Mesenchymal stem cell (in vitro differentiated cells and primary cell): ENCODE data around the gene SUSD3.

Experiments
- DNase-seq: peaks from one replicate; pipeline ENCODE4 v3.0.0-alpha.2; 2013
- H2AFZ ChIP-seq: one replicate; pipeline ENCODE4 v1.6.1; 2013; ENCODE audit warnings: low read depth, mild to moderate bottlenecking, control low read depth, inconsistent platforms, low read length, moderate library complexity
- H2AK5ac ChIP-seq: 2 replicates; pipeline ENCODE4 v1.6.1; 2013; ENCODE audit warnings: low read length, moderate library complexity, mild to moderate bottlenecking, inconsistent platforms; ENCODE audit not compliant: severe bottlenecking
- H2BK120ac ChIP-seq: one replicate; pipeline ENCODE4 v1.6.1; 2013; ENCODE audit warnings: low read depth, mild to moderate bottlenecking, inconsistent platforms, low read length, moderate library complexity
- H2BK12ac ChIP-seq, 2 experiments: one replicate each; pipeline ENCODE4 v1.6.1; 2013; ENCODE audit warnings: inconsistent platforms in 2 of 2, low read length in 2 of 2, mild to moderate bottlenecking in 2 of 2, moderate library complexity in 2 of 2, control low read depth in 1 of 2
- H2BK15ac ChIP-seq: one replicate; pipeline ENCODE4 v1.6.1; 2013; ENCODE audit warnings: mild to moderate bottlenecking, low read depth, inconsistent platforms; ENCODE audit not compliant: poor library complexity, severe bottlenecking
- H2BK5ac ChIP-seq: 2 replicates; pipeline ENCODE4 v1.6.1; 2013; ENCODE audit warnings: low read depth, mild to moderate bottlenecking, low read length, control low read depth, inconsistent platforms; ENCODE audit not compliant: poor library complexity, severe bottlenecking
- H3K14ac ChIP-seq, 2 experiments: one replicate each; pipeline ENCODE4 v1.6.1; 2013; ENCODE audit warnings: inconsistent platforms in 2 of 2, low read length in 2 of 2, control low read depth in 1 of 2, mild to moderate bottlenecking in 1 of 2, moderate library complexity in 1 of 2
- H3K18ac ChIP-seq, 2 experiments: one replicate each; pipeline ENCODE4 v1.6.1; 2013; ENCODE audit warnings: inconsistent platforms in 2 of 2, low read length in 2 of 2, control low read depth in 1 of 2, low read depth in 1 of 2, mild to moderate bottlenecking in 1 of 2
- H3K23ac ChIP-seq, 2 experiments: one replicate each; pipeline ENCODE4 v1.6.1; 2013; ENCODE audit warnings: inconsistent platforms in 2 of 2, low read length in 2 of 2, mild to moderate bottlenecking in 2 of 2, moderate library complexity in 2 of 2, control low read depth in 1 of 2
- H3K27ac ChIP-seq: 2 replicates; pipeline ENCODE4 v1.5.1; 2013; ENCODE audit warnings: mild to moderate bottlenecking, moderate library complexity, low read length, control low read depth, inconsistent platforms; ENCODE audit not compliant: poor library complexity, severe bottlenecking
- H3K27me3 ChIP-seq, 2 experiments: 2 replicates each; pipeline versions ENCODE4 v1.6.1 to v1.7.0; 2013; ENCODE audit warnings: low read length in 2 of 2, mild to moderate bottlenecking in 2 of 2, moderate library complexity in 2 of 2, control low read depth in 1 of 2, inconsistent platforms in 1 of 2; ENCODE audit not compliant: control insufficient read depth in 1 of 2, insufficient read depth in 1 of 2
- H3K36me3 ChIP-seq, 2 experiments: 2 replicates each; pipeline versions ENCODE4 v1.6.1 to v1.7.0; 2013; ENCODE audit warnings: low read length in 2 of 2, control low read depth in 1 of 2, inconsistent platforms in 1 of 2, low read depth in 1 of 2, mild to moderate bottlenecking in 1 of 2; ENCODE audit not compliant: insufficient read depth in 2 of 2, control insufficient read depth in 1 of 2
- H3K4ac ChIP-seq, 2 experiments: one replicate each; pipeline ENCODE4 v1.6.1; 2013; ENCODE audit warnings: inconsistent platforms in 2 of 2, low read length in 2 of 2, mild to moderate bottlenecking in 2 of 2, moderate library complexity in 2 of 2, control low read depth in 1 of 2, low read depth in 1 of 2
- H3K4me1 ChIP-seq: 2 replicates; pipeline ENCODE4 v1.6.1; 2013; ENCODE audit warnings: low read depth, low read length, control low read depth; ENCODE audit not compliant: control insufficient read depth, insufficient read depth
- H3K4me2 ChIP-seq: 2 replicates; pipeline ENCODE4 v1.6.1; 2013; ENCODE audit warnings: low read length, mild to moderate bottlenecking, inconsistent platforms; ENCODE audit not compliant: poor library complexity, severe bottlenecking
- H3K4me3 ChIP-seq, 2 experiments: 2 replicates each; pipeline versions ENCODE4 v1.5.1 to v1.7.0; 2013; ENCODE audit warnings: low read length in 2 of 2, mild to moderate bottlenecking in 2 of 2, control low read depth in 1 of 2, low read depth in 1 of 2; ENCODE audit not compliant: insufficient read depth in 1 of 2
- H3K79me1 ChIP-seq: replicated peaks from 2 replicates; pipeline ENCODE4 v1.6.1; 2013; ENCODE audit warnings: mild to moderate bottlenecking, control low read depth, low read length, inconsistent platforms; ENCODE audit not compliant: poor library complexity, severe bottlenecking
- H3K9ac ChIP-seq: 2 replicates; pipeline ENCODE4 v1.7.0; 2013; ENCODE audit warnings: mild to moderate bottlenecking, low read length, moderate library complexity
- H3K9me3 ChIP-seq: 2 replicates; pipeline ENCODE4 v1.7.0; 2013; ENCODE audit warnings: mild to moderate bottlenecking, low read length; ENCODE audit not compliant: control insufficient read depth
- H4K8ac ChIP-seq: one replicate; pipeline ENCODE4 v1.6.1; 2013; ENCODE audit warnings: inconsistent platforms, mild to moderate bottlenecking, low read length, moderate library complexity
- H4K91ac ChIP-seq: one replicate; pipeline ENCODE4 v1.6.1; 2013; ENCODE audit warnings: mild to moderate bottlenecking, low read length, inconsistent platforms
- WGBS: methylation state at CpG from one replicate; pipeline ENCODE4 v1.1.7; 2013; ENCODE audit warnings: mixed read lengths; 5-methylcytosine and 5-hydroxymethylcytosine counted together

Gene SUSD3

GRCh38 chr9:93041108-93041802 lies 17.2 kb upstream of the SUSD3 start:
- H2BK12ac ChIP-seq, result no peak overlapping the region
- H3K9me3 ChIP-seq, result peaks cover 5% of the 10 kb centered on the region
- no peaks in the 10 kb centered on the region for H3K36me3 ChIP-seq
- WGBS, result 86% methylated on average over 6 of the region's 6 CpGs
- no peaks in the 10 kb centered on the region for H3K4me1 ChIP-seq
- H3K23ac ChIP-seq, result no peak overlapping the region
- no peak overlapping the region for H4K91ac ChIP-seq
- no peak overlapping the region for H3K27ac ChIP-seq
- no peak overlapping the region for H3K18ac ChIP-seq
- H3K9ac ChIP-seq, result no peak overlapping the region
- H3K14ac ChIP-seq, result no peak overlapping the region
- no peak overlapping the region for H2AFZ ChIP-seq
- H3K79me1 ChIP-seq, result no peaks in the 10 kb centered on the region
- no peak overlapping the region for H2BK120ac ChIP-seq
- no peak overlapping the region for H4K8ac ChIP-seq
- no peak overlapping the region for H2BK5ac ChIP-seq
- H2AK5ac ChIP-seq, result no peak overlapping the region
- no peak overlapping the region for H2BK15ac ChIP-seq
- H3K4ac ChIP-seq, result no peak overlapping the region
- H3K4me3 ChIP-seq, result no peak overlapping the region
- peaks cover 0 to 14% of the 10 kb centered on the region in 2 experiments for H3K27me3 ChIP-seq
- no peak overlapping the region for H3K4me2 ChIP-seq
- DNase-seq, result no peak

GRCh38 chr9:93043122-93043521 lies 15.4 kb upstream of the SUSD3 start:
- WGBS, result 79% methylated on average over 5 of the region's 6 CpGs
- Histone ChIP-seq H2BK12ac (no peak overlapping the region), H4K8ac (no peak overlapping the region), H3K4ac (no peak overlapping the region), H2AFZ (no peak overlapping the region), H3K9me3 (peaks cover 5% of the 10 kb centered on the region), H4K91ac (no peak overlapping the region), H3K4me2 (no peak overlapping the region), H2AK5ac (no peak overlapping the region), H3K9ac (no peak overlapping the region), H3K27ac (no peak overlapping the region), H3K14ac (no peak overlapping the region), H2BK120ac (no peak overlapping the region), H3K36me3 (no peaks in the 10 kb centered on the region), H2BK5ac (no peak overlapping the region), H3K18ac (no peak overlapping the region), H3K4me3 (no peak overlapping the region), H3K23ac (no peak overlapping the region), H3K4me1 (no peaks in the 10 kb centered on the region), H3K27me3 (peaks cover 0 to 15% of the 10 kb centered on the region in 2 experiments), H3K79me1 (no peaks in the 10 kb centered on the region), H2BK15ac (no peak overlapping the region)
- no peak for DNase-seq

- Histone ChIP-seq H3K79me1 (no peaks in the 10 kb centered on the region), H2BK120ac (no peak overlapping the region), H3K18ac (no peak overlapping the region), H3K4ac (no peak overlapping the region), H4K91ac (no peak overlapping the region), H3K27ac (no peak overlapping the region), H3K23ac (no peak overlapping the region), H4K8ac (no peak overlapping the region), H3K9me3 (peaks cover 5% of the 10 kb centered on the region), H3K27me3 (peaks cover 4 to 11% of the 10 kb centered on the region in 2 experiments), H3K9ac (no peak overlapping the region), H3K4me1 (no peaks in the 10 kb centered on the region), H3K36me3 (no peaks in the 10 kb centered on the region), H2BK15ac (no peak overlapping the region), H3K4me2 (no peak overlapping the region), H2AK5ac (no peak overlapping the region), H2BK12ac (no peak overlapping the region), H3K14ac (no peak overlapping the region), H2AFZ (no peak overlapping the region), H2BK5ac (no peak overlapping the region), H3K4me3 (no peak overlapping the region)
- DNase-seq, result no peak
- WGBS, result 86% methylated on average over 2 of the region's 2 CpGs
These were observed 13.0 kb upstream of the SUSD3 start for GRCh38 chr9:93045521-93045920.

GRCh38 chr9:93048566-93049448 lies 9.7 kb upstream of the SUSD3 start:
- no peaks in the 10 kb centered on the region for H3K79me1 ChIP-seq
- no peak overlapping the region for H3K9ac ChIP-seq
- no peak overlapping the region for H2BK120ac ChIP-seq
- no peak overlapping the region for H4K91ac ChIP-seq
- no peak overlapping the region for H2BK15ac ChIP-seq
- no peak for DNase-seq
- peaks cover 11 to 18% of the 10 kb centered on the region in 2 experiments for H3K27me3 ChIP-seq
- no peak overlapping the region for H3K23ac ChIP-seq
- no peak overlapping the region for H3K27ac ChIP-seq
- H3K18ac ChIP-seq, result no peak overlapping the region
- no peak overlapping the region for H2AFZ ChIP-seq
- no peak overlapping the region for H4K8ac ChIP-seq
- 89% methylated on average over 8 of the region's 8 CpGs for WGBS
- H3K4ac ChIP-seq, result no peak overlapping the region
- peak overlapping the region in 1 of 2 experiments; percentile 14 for H3K14ac ChIP-seq
- H2BK5ac ChIP-seq, result no peak overlapping the region
- H3K9me3 ChIP-seq, result peaks cover 5% of the 10 kb centered on the region
- H3K36me3 ChIP-seq, result no peaks in the 10 kb centered on the region
- no peak overlapping the region for H2BK12ac ChIP-seq
- H2AK5ac ChIP-seq, result no peak overlapping the region
- H3K4me2 ChIP-seq, result no peak overlapping the region
- no peak overlapping the region for H3K4me3 ChIP-seq
- no peaks in the 10 kb centered on the region for H3K4me1 ChIP-seq
